Measurements from ENCODE around the gene ARHGAP23.

ARHGAP23 gene

GRCh38 chr17:38465391-38466345 is 37.4 kb downstream of the ARHGAP23 start:
- no peaks in the 10 kb centered on the region for H3K9me2 ChIP-seq (replicated peaks; ENCODE audit: low read depth, low read length)
- H4K20me1 ChIP-seq (ENCODE audit: insufficient read depth, low read length, poor library complexity, severe bottlenecking): no peaks in the 10 kb centered on the region
- no peak overlapping the region for H3K9ac ChIP-seq (ENCODE audit: low read depth, low read length, poor library complexity, severe bottlenecking)
- no peak for TF ChIP-seq EZH2phosphoT487 (IDR thresholded peaks at IDR 0.05; ENCODE audit: borderline replicate concordance)
- TF ChIP-seq, protein P1, sequence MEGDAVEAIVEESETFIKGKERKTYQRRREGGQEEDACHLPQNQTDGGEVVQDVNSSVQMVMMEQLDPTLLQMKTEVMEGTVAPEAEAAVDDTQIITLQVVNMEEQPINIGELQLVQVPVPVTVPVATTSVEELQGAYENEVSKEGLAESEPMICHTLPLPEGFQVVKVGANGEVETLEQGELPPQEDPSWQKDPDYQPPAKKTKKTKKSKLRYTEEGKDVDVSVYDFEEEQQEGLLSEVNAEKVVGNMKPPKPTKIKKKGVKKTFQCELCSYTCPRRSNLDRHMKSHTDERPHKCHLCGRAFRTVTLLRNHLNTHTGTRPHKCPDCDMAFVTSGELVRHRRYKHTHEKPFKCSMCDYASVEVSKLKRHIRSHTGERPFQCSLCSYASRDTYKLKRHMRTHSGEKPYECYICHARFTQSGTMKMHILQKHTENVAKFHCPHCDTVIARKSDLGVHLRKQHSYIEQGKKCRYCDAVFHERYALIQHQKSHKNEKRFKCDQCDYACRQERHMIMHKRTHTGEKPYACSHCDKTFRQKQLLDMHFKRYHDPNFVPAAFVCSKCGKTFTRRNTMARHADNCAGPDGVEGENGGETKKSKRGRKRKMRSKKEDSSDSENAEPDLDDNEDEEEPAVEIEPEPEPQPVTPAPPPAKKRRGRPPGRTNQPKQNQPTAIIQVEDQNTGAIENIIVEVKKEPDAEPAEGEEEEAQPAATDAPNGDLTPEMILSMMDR (conservative IDR thresholded peaks at IDR 0.05; ENCODE audit: low read length): no peak
- H3K4me1 ChIP-seq (ENCODE audit: insufficient read depth, low read length, poor library complexity, severe bottlenecking): no peaks in the 10 kb centered on the region
- H3K4me3 ChIP-seq (ENCODE audit: low read length, poor library complexity, severe bottlenecking): no peak overlapping the region
- peaks cover 80% of the 10 kb centered on the region for H3K36me3 ChIP-seq (ENCODE audit: insufficient read depth, low read length)
- H2AFZ ChIP-seq (ENCODE audit: low read length): no peak overlapping the region
- no peaks in the 10 kb centered on the region for H3K79me2 ChIP-seq (ENCODE audit: insufficient read depth, low read length)
- no peaks in the 10 kb centered on the region for H3K27me3 ChIP-seq (ENCODE audit: insufficient read depth, low read length, poor library complexity, severe bottlenecking)
- H3K4me2 ChIP-seq (ENCODE audit: low read depth, low read length, poor library complexity, severe bottlenecking): no peak overlapping the region
- H3K9me3 ChIP-seq (ENCODE audit: insufficient read depth, low read depth, low read length): no peaks in the 10 kb centered on the region
- H3F3A ChIP-seq (ENCODE audit: low read depth): no peaks in the 10 kb centered on the region

DNA sequence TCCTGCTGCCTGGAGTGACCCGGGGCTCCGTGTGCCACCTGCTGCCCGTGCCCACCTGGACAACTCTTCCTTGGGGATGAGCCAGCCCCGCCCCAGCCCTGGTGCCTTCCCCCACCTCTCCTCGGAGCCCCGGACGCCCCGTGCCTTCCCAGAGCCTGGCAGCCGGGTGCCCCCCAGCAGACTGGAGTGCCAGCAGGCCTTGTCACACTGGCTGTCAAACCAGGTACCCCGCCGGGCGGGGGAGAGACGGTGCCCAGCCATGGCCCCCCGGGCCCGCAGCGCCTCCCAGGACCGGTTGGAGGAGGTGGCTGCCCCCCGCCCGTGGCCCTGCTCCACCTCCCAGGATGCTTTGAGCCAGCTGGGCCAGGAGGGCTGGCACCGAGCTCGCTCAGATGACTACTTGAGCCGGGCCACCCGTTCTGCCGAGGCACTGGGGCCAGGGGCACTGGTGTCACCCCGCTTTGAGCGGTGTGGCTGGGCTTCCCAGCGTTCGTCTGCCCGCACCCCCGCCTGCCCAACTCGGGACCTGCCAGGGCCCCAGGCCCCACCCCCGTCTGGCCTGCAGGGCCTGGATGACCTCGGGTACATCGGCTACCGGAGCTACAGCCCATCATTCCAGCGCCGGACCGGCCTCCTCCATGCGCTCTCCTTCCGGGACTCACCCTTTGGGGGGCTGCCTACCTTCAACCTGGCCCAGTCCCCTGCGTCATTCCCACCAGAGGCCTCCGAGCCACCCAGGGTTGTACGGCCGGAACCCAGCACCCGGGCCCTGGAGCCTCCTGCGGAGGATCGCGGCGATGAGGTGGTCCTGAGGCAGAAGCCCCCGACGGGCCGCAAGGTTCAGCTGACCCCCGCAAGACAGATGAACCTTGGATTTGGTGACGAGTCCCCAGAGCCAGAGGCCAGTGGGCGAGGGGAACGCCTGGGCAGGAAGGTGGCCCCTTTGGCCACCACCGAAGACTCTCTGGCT is 38.4 kb downstream of the ARHGAP23 start:
- H3K9me2 ChIP-seq (replicated peaks; ENCODE audit: low read depth, low read length): no peaks in the 10 kb centered on the region
- H3F3A ChIP-seq (ENCODE audit: low read depth): no peaks in the 10 kb centered on the region
- no peak overlapping the region for H2AFZ ChIP-seq (ENCODE audit: low read length)
- no peak overlapping the region for H3K4me2 ChIP-seq (ENCODE audit: low read depth, low read length, poor library complexity, severe bottlenecking)
- H3K27me3 ChIP-seq (ENCODE audit: insufficient read depth, low read length, poor library complexity, severe bottlenecking): no peaks in the 10 kb centered on the region
- no peak overlapping the region for H3K9ac ChIP-seq (ENCODE audit: low read depth, low read length, poor library complexity, severe bottlenecking)
- H4K20me1 ChIP-seq (ENCODE audit: insufficient read depth, low read length, poor library complexity, severe bottlenecking): no peaks in the 10 kb centered on the region
- H3K9me3 ChIP-seq (ENCODE audit: insufficient read depth, low read depth, low read length): no peaks in the 10 kb centered on the region
- no peaks in the 10 kb centered on the region for H3K79me2 ChIP-seq (ENCODE audit: insufficient read depth, low read length)
- TF ChIP-seq, protein P1 (conservative IDR thresholded peaks at IDR 0.05; ENCODE audit: low read length): no peak
- no peak for TF ChIP-seq EZH2phosphoT487 (IDR thresholded peaks at IDR 0.05; ENCODE audit: borderline replicate concordance)
- no peak overlapping the region for H3K4me3 ChIP-seq (ENCODE audit: low read length, poor library complexity, severe bottlenecking)
- peaks cover 76% of the 10 kb centered on the region for H3K36me3 ChIP-seq (ENCODE audit: insufficient read depth, low read length)
- H3K4me1 ChIP-seq (ENCODE audit: insufficient read depth, low read length, poor library complexity, severe bottlenecking): no peaks in the 10 kb centered on the region

DNA sequence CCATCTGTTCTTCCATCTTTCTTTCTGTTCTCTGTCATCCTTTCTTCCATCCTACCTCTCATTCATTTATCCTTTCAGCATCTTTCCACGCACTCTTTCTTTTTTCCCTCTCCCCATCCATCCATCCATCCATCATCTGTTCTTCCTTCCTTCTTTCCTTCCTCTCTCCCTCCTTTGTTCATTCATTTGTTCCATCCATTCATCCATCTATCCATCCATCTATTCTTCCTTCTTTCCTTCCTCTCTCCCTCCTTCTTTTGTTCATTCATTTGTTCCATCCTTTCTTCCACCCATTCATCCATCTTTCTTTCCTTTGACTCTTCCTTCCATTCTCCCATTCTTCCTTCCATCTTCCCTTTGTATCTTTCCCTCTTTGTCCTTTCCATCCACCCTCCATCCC is 39.2 kb downstream of the ARHGAP23 start:
- H3K9me3 ChIP-seq (ENCODE audit: insufficient read depth, low read depth, low read length): no peaks in the 10 kb centered on the region
- H3K27me3 ChIP-seq (ENCODE audit: insufficient read depth, low read length, poor library complexity, severe bottlenecking): no peaks in the 10 kb centered on the region
- no peak overlapping the region for H3K9ac ChIP-seq (ENCODE audit: low read depth, low read length, poor library complexity, severe bottlenecking)
- H3K9me2 ChIP-seq (replicated peaks; ENCODE audit: low read depth, low read length): no peaks in the 10 kb centered on the region
- no peak overlapping the region for H3K4me3 ChIP-seq (ENCODE audit: low read length, poor library complexity, severe bottlenecking)
- no peaks in the 10 kb centered on the region for H3K79me2 ChIP-seq (ENCODE audit: insufficient read depth, low read length)
- H3F3A ChIP-seq (ENCODE audit: low read depth): no peaks in the 10 kb centered on the region
- H3K4me1 ChIP-seq (ENCODE audit: insufficient read depth, low read length, poor library complexity, severe bottlenecking): no peaks in the 10 kb centered on the region
- no peak overlapping the region for H2AFZ ChIP-seq (ENCODE audit: low read length)
- H3K4me2 ChIP-seq (ENCODE audit: low read depth, low read length, poor library complexity, severe bottlenecking): no peak overlapping the region
- H3K36me3 ChIP-seq (ENCODE audit: insufficient read depth, low read length): peaks cover 75% of the 10 kb centered on the region
- no peak for TF ChIP-seq EZH2phosphoT487 (IDR thresholded peaks at IDR 0.05; ENCODE audit: borderline replicate concordance)
- TF ChIP-seq, protein P1 (conservative IDR thresholded peaks at IDR 0.05; ENCODE audit: low read length): no peak
- H4K20me1 ChIP-seq (ENCODE audit: insufficient read depth, low read length, poor library complexity, severe bottlenecking): no peaks in the 10 kb centered on the region
